Karpas-422 (cell line): ENCODE measurements around the gene TMEM198. TPM values are rescaled to one million over a fixed set of nuclear protein-coding genes. Genes with fewer than 3 reads are reported as not detected.

Experiments
- DNase-seq: peaks from one replicate; pipeline ENCODE4 v3.0.0-alpha.2; 2015
- H2AFZ ChIP-seq: fragments of 200-600 bp; sonication (generic); 2 replicates; pipeline ENCODE4 v1.6.1; 2014; ENCODE audit warnings: antibody characterized with exemption, low read length, mixed read lengths
- H3K27ac ChIP-seq: fragments of 200-600 bp; sonication (generic); 2 replicates; pipeline ENCODE4 v1.5.1; 2014; ENCODE audit warnings: mild to moderate bottlenecking, low read length, moderate library complexity
- H3K27me3 ChIP-seq: fragments of 200-600 bp; sonication (generic); 2 replicates; pipeline ENCODE4 v1.6.1; 2014; ENCODE audit warnings: low read length, mixed read lengths
- H3K36me3 ChIP-seq: fragments of 200-600 bp; sonication (generic); 2 replicates; pipeline ENCODE4 v1.6.1; 2014; ENCODE audit warnings: low read length, mixed read lengths; ENCODE audit not compliant: insufficient read depth
- H3K4me1 ChIP-seq: fragments of 200-600 bp; sonication (generic); 2 replicates; pipeline ENCODE4 v1.6.1; 2014; ENCODE audit warnings: mild to moderate bottlenecking, low read length, mixed read lengths
- H3K4me2 ChIP-seq: fragments of 200-600 bp; sonication (generic); 2 replicates; pipeline ENCODE4 v1.6.1; 2014; ENCODE audit warnings: low read length, low read depth, mild to moderate bottlenecking; ENCODE audit not compliant: poor library complexity, severe bottlenecking
- H3K4me3 ChIP-seq: fragments of 200-600 bp; sonication (generic); 2 replicates; pipeline ENCODE4 v1.5.1; 2014; ENCODE audit warnings: mild to moderate bottlenecking, antibody characterized with exemption, low read length, mixed read lengths
- H3K79me2 ChIP-seq: fragments of 200-600 bp; sonication (generic); 2 replicates; pipeline ENCODE4 v1.6.1; 2014; ENCODE audit warnings: mild to moderate bottlenecking, low read length, mixed read lengths
- H3K9ac ChIP-seq: fragments of 200-600 bp; sonication (generic); 2 replicates; pipeline ENCODE4 v1.6.0; 2014; ENCODE audit warnings: low read length
- H3K9me2 ChIP-seq: fragments of 200-600 bp; sonication (generic), shearing (Covaris generic); replicated peaks from 2 replicates; pipeline ENCODE4 v1.6.0; 2014; ENCODE audit warnings: mild to moderate bottlenecking, low read length, moderate library complexity; ENCODE audit not compliant: insufficient read depth
- H3K9me3 ChIP-seq: fragments of 300-700, 200-600 bp; sonication (generic); 2 replicates; pipeline ENCODE4 v1.6.1; 2014; ENCODE audit warnings: low read length, mixed read lengths
- H4K20me1 ChIP-seq: fragments of 200-600 bp; sonication (generic); 2 replicates; pipeline ENCODE4 v1.6.1; 2014; ENCODE audit warnings: mild to moderate bottlenecking, antibody characterized with exemption, low read length, low read depth; ENCODE audit not compliant: insufficient read depth
- total RNA-seq: library from RNA; depleted of rRNA; stranded (reverse); fragments of >200 nt; shearing (Covaris generic); gene quantifications from 2 replicates; pipeline ENCODE4 v1.2.3, GENCODE V29; 2014; ENCODE audit warnings: low replicate concordance

TMEM198 gene
- total RNA-seq, 1 experiment from 2014 or later, result 2.7 TPM

- Histone ChIP-seq H3K9me3 (no peaks in the 10 kb centered on the region), H3K27ac (no peak overlapping the region), H3K9ac (no peak overlapping the region), H3K4me1 (peaks cover 4% of the 10 kb centered on the region; the same call in 1 of the 2 replicates), H3K4me2 (no peak overlapping the region), H3K4me3 (no peak overlapping the region), H4K20me1 (no peaks in the 10 kb centered on the region), H3K36me3 (no peaks in the 10 kb centered on the region), H2AFZ (no peak overlapping the region), H3K9me2 (no peaks in the 10 kb centered on the region), H3K79me2 (no peaks in the 10 kb centered on the region), H3K27me3 (no peaks in the 10 kb centered on the region)
- DNase-seq, result no peak
These were observed 35.2 kb downstream of the TMEM198 start for GRCh38 chr2:219578811-219579613.

- H4K20me1 ChIP-seq, result no peaks in the 10 kb centered on the region
- DNase-seq, result no peak
- no peaks in the 10 kb centered on the region for H3K79me2 ChIP-seq
- H3K36me3 ChIP-seq, result no peaks in the 10 kb centered on the region
- no peak overlapping the region for H3K9ac ChIP-seq
- no peaks in the 10 kb centered on the region for H3K9me3 ChIP-seq
- H2AFZ ChIP-seq, result no peak overlapping the region
- peaks cover 4% of the 10 kb centered on the region; the same call in 1 of the 2 replicates for H3K4me1 ChIP-seq
- no peak overlapping the region for H3K27ac ChIP-seq
- no peak overlapping the region for H3K4me3 ChIP-seq
- no peaks in the 10 kb centered on the region for H3K9me2 ChIP-seq
- no peaks in the 10 kb centered on the region for H3K27me3 ChIP-seq
- H3K4me2 ChIP-seq, result no peak overlapping the region
These were observed 37.5 kb downstream of the TMEM198 start for GRCh38 chr2:219581346-219581745.

GRCh38 chr2:219591091-219591490, 47.3 kb downstream of the TMEM198 start:
- no peak overlapping the region for H3K9ac ChIP-seq
- DNase-seq, result no peak
- H3K9me3 ChIP-seq, result no peaks in the 10 kb centered on the region
- H3K4me3 ChIP-seq, result no peak overlapping the region
- H3K36me3 ChIP-seq, result no peaks in the 10 kb centered on the region
- H3K27ac ChIP-seq, result no peak overlapping the region
- no peaks in the 10 kb centered on the region for H3K4me1 ChIP-seq
- H3K27me3 ChIP-seq, result no peaks in the 10 kb centered on the region
- no peaks in the 10 kb centered on the region for H3K79me2 ChIP-seq
- H3K4me2 ChIP-seq, result no peak overlapping the region
- no peaks in the 10 kb centered on the region for H4K20me1 ChIP-seq
- H3K9me2 ChIP-seq, result no peaks in the 10 kb centered on the region
- no peak overlapping the region for H2AFZ ChIP-seq

GRCh38 chr2:219592736-219593135, 48.9 kb downstream of the TMEM198 start:
- Histone ChIP-seq H3K4me3 (no peak overlapping the region), H3K9me2 (no peaks in the 10 kb centered on the region)

GRCh38 chr2:219593154-219593553, 49.3 kb downstream of the TMEM198 start:
- no peaks in the 10 kb centered on the region for H3K9me3 ChIP-seq
- no peak overlapping the region for H3K9ac ChIP-seq
- no peaks in the 10 kb centered on the region for H3K36me3 ChIP-seq
- no peak overlapping the region for H2AFZ ChIP-seq
- H3K27me3 ChIP-seq, result no peaks in the 10 kb centered on the region
- DNase-seq, result no peak
- no peaks in the 10 kb centered on the region for H4K20me1 ChIP-seq
- no peak overlapping the region for H3K4me3 ChIP-seq
- H3K79me2 ChIP-seq, result no peaks in the 10 kb centered on the region; the same call in 1 of the 2 replicates
- H3K4me1 ChIP-seq, result peaks cover 9% of the 10 kb centered on the region
- no peaks in the 10 kb centered on the region for H3K9me2 ChIP-seq
- H3K27ac ChIP-seq, result no peak overlapping the region
- no peak overlapping the region for H3K4me2 ChIP-seq

More at GRCh38 chr2:219592736-219593135, 48.9 kb downstream of the TMEM198 start:
- Histone ChIP-seq H3K79me2 (no peaks in the 10 kb centered on the region), H3K9me3 (no peaks in the 10 kb centered on the region), H3K27ac (no peak overlapping the region), H2AFZ (no peak overlapping the region), H3K9ac (no peak overlapping the region), H3K27me3 (no peaks in the 10 kb centered on the region), H3K36me3 (no peaks in the 10 kb centered on the region), H3K4me2 (no peak overlapping the region), H4K20me1 (no peaks in the 10 kb centered on the region), H3K4me1 (peaks cover 9% of the 10 kb centered on the region)
- DNase-seq, result no peak

GRCh38 chr2:219595256-219595655, 51.4 kb downstream of the TMEM198 start:
- Histone ChIP-seq H3K27me3 (no peaks in the 10 kb centered on the region), H3K27ac (no peak overlapping the region), H3K9me3 (no peaks in the 10 kb centered on the region), H3K79me2 (peaks cover 11% of the 10 kb centered on the region), H3K36me3 (no peaks in the 10 kb centered on the region), H3K9ac (no peak overlapping the region), H3K4me1 (peaks cover 21% of the 10 kb centered on the region), H2AFZ (no peak overlapping the region), H3K9me2 (no peaks in the 10 kb centered on the region), H3K4me3 (no peak overlapping the region), H4K20me1 (no peaks in the 10 kb centered on the region), H3K4me2 (no peak overlapping the region)
- DNase-seq, result no peak

GRCh38 chr2:219596954-219597551, 53.2 kb downstream of the TMEM198 start:
- H3K4me2 ChIP-seq, result peak overlapping the region; percentile 95
- peaks cover 11% of the 10 kb centered on the region for H3K79me2 ChIP-seq
- peak overlapping the region; percentile 91 for H3K9ac ChIP-seq
- no peaks in the 10 kb centered on the region for H3K9me3 ChIP-seq
- H3K4me3 ChIP-seq, result peak overlapping the region; percentile 69
- H3K36me3 ChIP-seq, result no peaks in the 10 kb centered on the region
- H3K27me3 ChIP-seq, result no peaks in the 10 kb centered on the region
- H4K20me1 ChIP-seq, result no peaks in the 10 kb centered on the region
- no peaks in the 10 kb centered on the region for H3K9me2 ChIP-seq
- H3K4me1 ChIP-seq, result peaks cover 21% of the 10 kb centered on the region
- no peak for DNase-seq
- peak overlapping the region; percentile 58 for H2AFZ ChIP-seq
- peak overlapping the region; percentile 64 for H3K27ac ChIP-seq

GRCh38 chr2:219597552-219598307, 53.9 kb downstream of the TMEM198 start, which contains the start of gene STK11IP:
STK11IP (plus strand) TSS chr2:219597857; CDS start chr2:219598120, 263 bp downstream.
- Histone ChIP-seq H3K4me2 (peak within 1 kb of the TSS; percentile 95), H3K36me3 (no peaks in the 10 kb centered on the region), H3K9me2 (no peaks in the 10 kb centered on the region), H3K79me2 (peaks cover 11% of the 10 kb centered on the region), H3K9ac (peak within 1 kb of the TSS; percentile 91), H3K4me1 (peaks cover 21% of the 10 kb centered on the region), H3K27me3 (no peaks in the 10 kb centered on the region), H3K27ac (peak within 1 kb of the TSS; percentile 64), H4K20me1 (no peaks in the 10 kb centered on the region), H2AFZ (peak within 1 kb of the TSS; percentile 58), H3K9me3 (no peaks in the 10 kb centered on the region), H3K4me3 (peak within 1 kb of the TSS; percentile 69)
- peak; percentile 98 for DNase-seq
